Adrenal gland (tissue), 5 donors: ENCODE data around the gene ABCG2.

Experiments
- CTCF ChIP-seq, 6 experiments: fragments of 450-650 bp in 4 of 6; fragments of 200-600 bp in 2 of 6; sonication (generic) in 1 of 6; IDR thresholded peaks; 1 replicate in 5 of 6; 2 replicates in 1 of 6; pipeline versions ENCODE4 v1.5.1 to v1.8.0; 2016 to 2021; ENCODE audit warnings: antibody characterized with exemption in 6 of 6, mild to moderate bottlenecking in 2 of 6, moderate library complexity in 1 of 6
- POLR2A ChIP-seq, 2 donors: fragments of 450-650 bp; IDR thresholded peaks; one replicate each; pipeline ENCODE4 v1.6.1; 2017; ENCODE audit warnings: antibody characterized with exemption in 2 of 2, mild to moderate bottlenecking in 2 of 2, moderate library complexity in 1 of 2
- donor health status: DM: no; HTN: no; CAD: no.

GRCh38 chr4:88191404-88191803, 33.0 kb upstream of the ABCG2 start:
- TF ChIP-seq CTCF (IDR thresholded peaks at IDR 0.05) (no peak), POLR2A (IDR thresholded peaks at IDR 0.05) (no peak)
